Measurements from ENCODE around the gene TMEM63A.

DNA sequence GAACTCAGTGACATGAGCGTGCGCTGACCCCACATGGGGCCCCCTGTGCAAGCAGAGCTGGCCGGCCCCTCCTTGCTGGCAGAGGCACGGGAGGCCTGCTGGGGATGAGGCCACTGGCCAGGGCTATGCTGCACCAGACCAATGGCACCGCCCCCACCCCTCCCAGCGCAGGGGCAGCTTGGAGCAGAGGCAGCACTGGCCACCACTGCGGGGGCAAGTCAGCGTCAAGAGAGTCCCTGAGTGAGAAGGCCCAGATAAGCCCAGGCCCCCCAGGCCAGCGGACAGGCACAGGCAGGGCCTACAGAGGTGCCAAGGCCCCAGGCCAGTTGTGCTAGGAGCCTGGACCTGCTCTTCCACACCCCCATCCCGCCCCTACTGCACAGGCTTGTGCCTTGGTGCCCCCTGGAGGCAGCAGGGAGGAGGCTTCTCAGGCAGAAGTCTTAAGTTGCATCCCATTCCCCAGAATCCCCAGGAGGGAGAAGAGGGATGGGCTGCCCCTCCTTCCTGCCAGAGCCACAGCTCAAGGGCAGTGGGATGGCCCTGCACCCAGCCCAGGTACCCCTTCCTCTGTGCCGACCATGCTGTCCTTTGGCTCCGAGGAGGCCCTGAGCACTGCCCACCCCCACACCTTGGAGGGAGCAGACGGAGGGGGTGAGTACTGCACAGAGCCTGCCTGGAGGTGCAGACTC lies 36.5 kb downstream of the TMEM63A start:
- TF ChIP-seq, protein P1, sequence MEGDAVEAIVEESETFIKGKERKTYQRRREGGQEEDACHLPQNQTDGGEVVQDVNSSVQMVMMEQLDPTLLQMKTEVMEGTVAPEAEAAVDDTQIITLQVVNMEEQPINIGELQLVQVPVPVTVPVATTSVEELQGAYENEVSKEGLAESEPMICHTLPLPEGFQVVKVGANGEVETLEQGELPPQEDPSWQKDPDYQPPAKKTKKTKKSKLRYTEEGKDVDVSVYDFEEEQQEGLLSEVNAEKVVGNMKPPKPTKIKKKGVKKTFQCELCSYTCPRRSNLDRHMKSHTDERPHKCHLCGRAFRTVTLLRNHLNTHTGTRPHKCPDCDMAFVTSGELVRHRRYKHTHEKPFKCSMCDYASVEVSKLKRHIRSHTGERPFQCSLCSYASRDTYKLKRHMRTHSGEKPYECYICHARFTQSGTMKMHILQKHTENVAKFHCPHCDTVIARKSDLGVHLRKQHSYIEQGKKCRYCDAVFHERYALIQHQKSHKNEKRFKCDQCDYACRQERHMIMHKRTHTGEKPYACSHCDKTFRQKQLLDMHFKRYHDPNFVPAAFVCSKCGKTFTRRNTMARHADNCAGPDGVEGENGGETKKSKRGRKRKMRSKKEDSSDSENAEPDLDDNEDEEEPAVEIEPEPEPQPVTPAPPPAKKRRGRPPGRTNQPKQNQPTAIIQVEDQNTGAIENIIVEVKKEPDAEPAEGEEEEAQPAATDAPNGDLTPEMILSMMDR (IDR thresholded peaks at IDR 0.05), result peak; percentile 66
- TF ChIP-seq, protein P2, sequence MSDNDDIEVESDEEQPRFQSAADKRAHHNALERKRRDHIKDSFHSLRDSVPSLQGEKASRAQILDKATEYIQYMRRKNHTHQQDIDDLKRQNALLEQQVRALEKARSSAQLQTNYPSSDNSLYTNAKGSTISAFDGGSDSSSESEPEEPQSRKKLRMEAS (IDR thresholded peaks at IDR 0.05), result no peak
- no peak for TF ChIP-seq JUNB (IDR thresholded peaks at IDR 0.05)
- TF ChIP-seq, protein P3, sequence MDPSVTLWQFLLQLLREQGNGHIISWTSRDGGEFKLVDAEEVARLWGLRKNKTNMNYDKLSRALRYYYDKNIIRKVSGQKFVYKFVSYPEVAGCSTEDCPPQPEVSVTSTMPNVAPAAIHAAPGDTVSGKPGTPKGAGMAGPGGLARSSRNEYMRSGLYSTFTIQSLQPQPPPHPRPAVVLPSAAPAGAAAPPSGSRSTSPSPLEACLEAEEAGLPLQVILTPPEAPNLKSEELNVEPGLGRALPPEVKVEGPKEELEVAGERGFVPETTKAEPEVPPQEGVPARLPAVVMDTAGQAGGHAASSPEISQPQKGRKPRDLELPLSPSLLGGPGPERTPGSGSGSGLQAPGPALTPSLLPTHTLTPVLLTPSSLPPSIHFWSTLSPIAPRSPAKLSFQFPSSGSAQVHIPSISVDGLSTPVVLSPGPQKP (IDR thresholded peaks at IDR 0.05; ENCODE audit: low read depth, low read length), result no peak
